ENCODE measurements around the gene IGF1. TPM values are rescaled to one million over a fixed set of nuclear protein-coding genes. Genes with fewer than 3 reads are reported as not detected.

The IGF1 gene
- total RNA-seq, 1 donor from 2014 or later = 20.1 TPM

- no peak for DNase-seq (ENCODE audit: low spot score)
- intact Hi-C loops (cut with DNase I) = no loop called here
Measured at GRCh38 chr12:102436867-102437266, 43.5 kb downstream of the IGF1 start.

DNA sequence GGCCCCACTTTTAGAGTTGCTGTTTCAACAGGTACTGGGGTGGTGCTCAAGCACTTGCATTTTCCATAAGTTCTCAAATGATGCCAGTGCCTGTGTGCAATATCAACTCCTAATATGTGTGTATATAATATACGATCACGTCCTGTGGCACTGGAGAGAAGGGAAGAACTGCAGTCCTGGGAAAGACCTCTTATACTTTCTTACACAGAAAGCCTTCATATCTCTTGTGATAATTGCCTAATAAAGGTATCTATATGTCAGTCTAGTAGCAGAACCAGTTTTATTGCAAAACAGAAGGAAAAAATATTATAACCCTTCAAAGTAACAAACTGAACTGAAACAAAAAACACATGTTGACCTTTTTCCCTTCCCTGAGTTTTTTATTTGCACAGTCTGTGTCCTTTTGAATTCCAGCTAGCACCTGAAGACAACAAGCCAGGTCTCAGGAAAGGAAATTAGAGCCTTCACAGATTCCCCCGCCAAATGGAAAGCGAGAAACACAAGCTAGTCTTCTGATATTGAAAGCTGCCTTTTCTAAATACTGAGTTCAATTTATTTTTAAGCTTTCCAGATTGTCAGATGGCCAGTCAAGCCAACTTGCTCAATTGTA lies 44.4 kb downstream of the IGF1 start:
- DNase-seq (ENCODE audit: low spot score) = no peak
- intact Hi-C loops (cut with DNase I) = no loop called here

DNA sequence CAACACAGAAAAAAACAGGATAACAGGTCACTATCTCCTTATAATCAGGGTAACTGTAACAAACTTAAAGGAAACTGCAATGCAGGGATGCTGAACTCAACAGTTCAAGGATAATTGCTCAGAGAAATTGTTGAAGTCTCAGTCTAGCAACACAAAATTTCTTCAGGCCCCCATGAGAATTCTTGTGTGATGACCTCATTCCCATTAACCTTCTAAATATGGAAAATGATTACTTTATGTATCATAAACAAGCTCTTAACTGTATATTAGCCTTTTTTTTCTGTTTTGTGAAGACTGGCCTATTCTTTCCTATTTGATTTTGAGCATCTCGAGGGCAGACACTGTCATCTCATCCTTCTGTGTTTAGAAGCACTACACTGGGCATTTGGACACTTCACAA lies 47.1 kb downstream of the IGF1 start:
- intact Hi-C loops (cut with DNase I) = no loop called here
- no peak for DNase-seq (ENCODE audit: low spot score)

DNA sequence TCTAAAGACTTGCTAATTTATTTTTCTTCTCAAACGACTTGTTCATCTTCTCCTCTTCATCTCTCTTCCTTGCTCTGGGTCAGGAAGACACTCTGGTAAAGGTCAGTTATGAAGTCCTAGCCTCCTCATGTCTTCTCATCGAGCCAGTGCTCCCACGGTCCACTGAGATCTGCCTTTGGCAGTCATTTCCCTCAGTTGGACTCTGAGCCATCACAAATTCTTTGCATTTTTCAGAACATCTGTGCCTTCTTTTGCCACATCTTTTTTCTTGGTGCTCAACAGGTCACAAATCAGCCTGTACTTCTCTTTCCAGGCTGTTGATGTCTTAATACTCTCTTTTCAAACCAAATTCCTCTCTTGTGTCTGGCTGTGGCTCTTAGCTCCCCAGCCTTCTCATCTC lies 49.7 kb downstream of the IGF1 start:
- intact Hi-C loops (cut with DNase I) = no loop called here
- DNase-seq (ENCODE audit: low spot score) = no peak

DNA sequence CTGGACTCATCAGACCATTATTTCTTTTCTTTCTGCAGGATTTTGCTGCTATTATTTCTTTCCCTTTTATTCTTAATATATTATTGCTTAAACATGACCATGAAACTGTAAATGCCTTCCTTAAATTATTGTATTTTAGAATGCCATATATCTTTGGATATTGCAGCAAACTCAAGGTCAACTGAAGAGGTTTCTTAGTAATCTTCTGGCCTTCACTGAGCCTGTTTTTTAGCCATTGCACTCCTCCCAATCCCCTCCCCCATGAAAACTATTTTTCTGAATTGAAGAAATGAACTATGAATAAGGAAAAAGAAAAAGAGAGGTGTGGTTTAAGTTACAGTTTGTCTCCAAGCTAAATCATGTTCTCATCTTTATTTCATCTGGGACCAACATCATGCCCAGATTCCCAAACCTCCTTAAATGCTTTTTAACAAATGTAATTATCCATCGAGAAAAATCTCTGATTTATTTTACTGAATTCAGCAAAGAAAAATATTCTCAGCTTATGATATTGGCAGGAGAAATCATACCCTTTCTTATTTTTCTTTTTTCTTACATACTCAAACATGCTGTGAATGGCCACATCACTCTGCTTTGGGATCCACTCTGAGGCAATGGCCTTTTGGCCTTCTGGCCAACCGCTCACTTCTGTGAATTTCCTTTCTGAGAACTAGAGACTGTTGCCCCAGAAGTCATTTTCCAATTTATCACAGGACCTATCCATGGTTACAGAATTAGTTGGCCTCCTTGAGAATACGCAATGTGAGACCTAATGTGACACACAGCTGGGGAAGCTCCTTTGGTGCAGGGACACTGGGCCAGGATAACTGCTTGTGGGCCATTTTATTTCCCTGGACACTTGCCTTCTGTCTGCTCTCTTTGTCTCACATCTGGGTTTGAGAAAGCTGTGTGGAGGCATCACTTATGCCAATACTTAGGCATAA lies 50.9 kb downstream of the IGF1 start:
- intact Hi-C loops (cut with DNase I) = no loop called here
- DNase-seq (ENCODE audit: low spot score) = no peak

- no peak for DNase-seq (ENCODE audit: low spot score)
- intact Hi-C loops (cut with DNase I) = no loop called here
Measured at GRCh38 chr12:102427543-102427941, 52.8 kb downstream of the IGF1 start.

GRCh38 chr12:102426599-102427542 lies 53.5 kb downstream of the IGF1 start:
- intact Hi-C loops (cut with DNase I) = no loop called here
- DNase-seq (ENCODE audit: low spot score) = no peak

DNA sequence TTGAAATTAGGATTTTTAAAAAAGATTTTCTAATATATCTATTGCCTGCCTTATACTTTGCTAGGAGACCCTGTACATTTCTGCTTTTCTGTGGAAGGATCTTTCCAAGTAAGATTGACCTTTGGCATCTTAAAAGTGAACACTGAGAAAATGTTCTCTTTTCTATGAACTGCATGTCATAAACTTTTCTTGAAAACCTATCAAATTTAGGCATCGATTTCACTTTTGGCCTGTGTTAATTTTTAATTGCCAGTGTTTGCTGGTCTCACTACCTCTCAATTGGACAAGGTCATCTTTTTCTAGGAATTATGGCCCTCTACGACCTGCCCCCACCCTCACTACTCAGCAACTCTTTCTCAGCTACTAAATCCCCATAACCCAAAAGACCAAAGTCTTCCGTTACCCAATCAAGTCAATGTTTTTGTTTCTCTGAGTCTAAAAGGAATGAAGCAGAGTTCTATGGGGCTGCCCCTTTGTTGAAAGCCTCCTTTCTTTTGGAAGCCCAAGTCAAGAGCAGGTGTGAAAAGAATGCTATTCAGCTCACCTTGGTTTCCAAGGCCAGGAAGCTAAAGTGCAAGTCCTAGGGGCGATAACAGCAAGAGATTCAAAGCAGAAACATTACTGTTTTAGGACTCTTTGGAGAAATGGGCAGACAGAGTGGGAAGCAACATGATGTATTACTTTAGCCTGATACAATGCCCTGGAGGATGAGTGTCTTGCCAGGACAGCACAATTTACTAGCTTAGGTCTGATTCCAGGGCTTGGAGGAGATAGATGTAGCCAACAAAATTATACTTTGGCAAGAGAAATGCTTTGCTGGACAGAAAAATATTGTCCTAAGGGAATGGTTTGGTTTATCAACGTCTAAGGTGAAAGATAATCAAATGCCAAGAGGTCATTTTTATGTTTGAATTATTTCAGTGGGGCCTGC lies 55.0 kb downstream of the IGF1 start:
- intact Hi-C loops (cut with DNase I) = no loop called here
- DNase-seq (ENCODE audit: low spot score) = no peak

DNA sequence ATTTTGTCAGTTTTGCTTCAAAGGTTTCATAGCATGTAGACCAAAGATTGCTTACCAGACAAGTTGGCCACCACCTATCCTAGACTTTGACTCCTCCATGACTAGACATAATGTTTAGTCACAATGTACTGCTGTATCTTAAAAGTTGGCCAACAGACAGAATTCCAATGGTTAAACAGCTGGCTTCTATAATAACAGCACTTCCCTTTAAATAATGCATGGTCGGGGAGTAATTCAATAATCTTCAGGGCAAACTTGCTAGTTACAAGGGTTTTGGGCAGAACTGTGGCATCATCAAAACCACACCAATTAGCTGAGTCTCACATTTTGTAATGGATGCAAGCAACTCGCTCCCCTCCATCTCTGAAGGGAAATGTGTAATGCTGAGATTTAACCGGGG lies 56.9 kb downstream of the IGF1 start:
- intact Hi-C loops (cut with DNase I) = no loop called here
- DNase-seq (ENCODE audit: low spot score) = no peak

- DNase-seq (ENCODE audit: low spot score) = no peak
- intact Hi-C loops (cut with DNase I) = no loop called here
Measured at GRCh38 chr12:102421802-102422583, 58.4 kb downstream of the IGF1 start.

GRCh38 chr12:102419094-102419764 lies 61.1 kb downstream of the IGF1 start:
- intact Hi-C loops (cut with DNase I) = no loop called here
- no peak for DNase-seq (ENCODE audit: low spot score)

DNA sequence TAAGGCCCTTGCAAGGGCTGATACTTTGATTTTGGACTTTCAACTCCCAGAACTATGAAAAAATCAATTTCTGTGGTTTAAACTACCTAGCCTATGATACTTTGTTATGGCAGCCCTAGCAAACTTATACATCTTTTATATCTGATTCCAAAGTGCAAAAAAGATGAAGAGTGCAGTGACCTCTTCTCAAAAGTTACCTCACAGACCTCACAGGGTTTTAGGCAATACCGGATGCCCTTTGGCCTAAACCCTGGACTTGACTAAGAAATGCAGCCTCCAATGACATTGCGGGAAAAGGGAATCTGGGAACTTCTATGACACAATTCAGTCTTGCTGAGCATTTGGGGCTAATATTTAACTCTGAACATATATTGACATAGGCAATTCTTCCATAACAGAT lies 63.3 kb downstream of the IGF1 start:
- intact Hi-C loops (cut with DNase I) = no loop called here
- no peak for DNase-seq (ENCODE audit: low spot score)

- DNase-seq (ENCODE audit: low spot score) = no peak
- intact Hi-C loops (cut with DNase I) = no loop called here
Measured at GRCh38 chr12:102415515-102415914, 64.8 kb downstream of the IGF1 start.

- intact Hi-C loops (cut with DNase I) = no loop called here
Measured at GRCh38 chr12:102413396-102413795, 67.0 kb downstream of the IGF1 start.

GRCh38 chr12:102410511-102410910 lies 69.9 kb downstream of the IGF1 start:
- intact Hi-C loops (cut with DNase I) = no loop called here
- DNase-seq (ENCODE audit: low spot score) = no peak

More at GRCh38 chr12:102413396-102413795, 67.0 kb downstream of the IGF1 start:
- DNase-seq (ENCODE audit: low spot score) = no peak

GRCh38 chr12:102408487-102409297 lies 71.7 kb downstream of the IGF1 start:
- DNase-seq (ENCODE audit: low spot score) = no peak
- intact Hi-C loops (cut with DNase I) = no loop called here
